HG03442 (cell line): ENCODE measurements around the gene UTP18.
"Not testable (repeated sequence)": the region's sequence is repeated elsewhere in the genome, so short reads cannot be mapped to it uniquely, and the experiment has no call there.

Experiments
- ATAC-seq: cut with Tn5 transposase; IDR thresholded peaks from one replicate; pipeline ENCODE4 v1.9.1; 2021; ENCODE audit warnings: mild to moderate bottlenecking, moderate library complexity; ENCODE audit not compliant: unreplicated experiment

Gene UTP18

DNA sequence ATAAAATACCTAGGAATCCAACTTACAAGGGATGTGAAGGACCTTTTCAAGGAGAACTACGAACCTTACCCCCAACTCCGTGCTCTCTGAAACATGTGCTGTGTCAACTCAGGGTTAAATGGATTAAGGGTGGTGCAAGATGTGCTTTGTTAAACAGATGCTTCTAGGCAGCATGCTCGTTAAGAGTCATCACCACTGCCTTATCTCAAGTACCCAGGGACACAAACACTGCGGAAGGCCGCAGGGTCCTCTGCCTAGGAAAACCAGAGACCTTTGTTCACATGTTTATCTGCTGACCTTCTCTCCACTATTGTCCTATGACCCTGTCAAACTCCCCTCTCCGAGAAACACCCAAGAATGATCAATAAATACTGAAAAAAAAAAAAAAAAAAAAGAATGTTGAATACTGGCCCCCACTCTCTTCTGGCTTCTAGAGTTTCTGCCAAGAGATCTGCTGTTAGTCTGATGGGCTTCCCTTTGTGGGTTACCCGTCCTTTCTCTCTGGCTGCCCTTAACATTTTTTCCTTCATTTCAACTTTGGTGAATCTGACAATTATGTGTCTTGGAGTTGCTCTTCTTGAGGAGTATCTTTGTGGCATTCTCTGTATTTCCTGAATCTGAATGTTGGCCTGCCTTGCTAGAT is 70.6 kb downstream of the UTP18 start:
- not testable (repeated sequence) for ATAC-seq

DNA sequence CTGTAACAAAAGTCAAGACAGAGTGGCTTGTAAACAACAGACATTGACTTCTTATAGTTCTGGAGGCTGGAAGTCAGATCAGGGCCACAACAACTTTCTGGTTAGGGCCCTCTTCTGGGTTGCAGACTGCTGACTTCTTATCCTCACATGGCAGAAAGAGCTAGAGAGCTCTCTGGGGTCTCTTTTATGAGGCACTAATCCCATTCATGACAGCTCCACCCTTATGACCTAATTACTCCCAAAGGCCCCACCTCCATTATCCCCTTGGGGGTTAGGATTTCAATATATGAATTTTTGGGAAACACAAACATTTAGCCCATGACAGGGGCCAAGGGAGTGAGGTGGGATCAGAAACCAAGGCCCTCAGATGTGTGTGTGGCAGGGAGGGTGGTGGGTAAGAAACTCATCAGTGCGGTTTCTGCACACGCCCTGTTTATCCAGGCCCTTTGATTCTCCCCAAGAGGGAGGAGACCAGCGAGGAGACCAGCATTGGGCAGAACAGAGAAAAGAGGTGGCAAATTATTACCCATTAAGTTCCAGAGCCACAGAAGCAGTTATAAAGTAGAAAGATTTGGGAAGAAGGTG is 74.8 kb downstream of the UTP18 start:
- ATAC-seq = no peak

DNA sequence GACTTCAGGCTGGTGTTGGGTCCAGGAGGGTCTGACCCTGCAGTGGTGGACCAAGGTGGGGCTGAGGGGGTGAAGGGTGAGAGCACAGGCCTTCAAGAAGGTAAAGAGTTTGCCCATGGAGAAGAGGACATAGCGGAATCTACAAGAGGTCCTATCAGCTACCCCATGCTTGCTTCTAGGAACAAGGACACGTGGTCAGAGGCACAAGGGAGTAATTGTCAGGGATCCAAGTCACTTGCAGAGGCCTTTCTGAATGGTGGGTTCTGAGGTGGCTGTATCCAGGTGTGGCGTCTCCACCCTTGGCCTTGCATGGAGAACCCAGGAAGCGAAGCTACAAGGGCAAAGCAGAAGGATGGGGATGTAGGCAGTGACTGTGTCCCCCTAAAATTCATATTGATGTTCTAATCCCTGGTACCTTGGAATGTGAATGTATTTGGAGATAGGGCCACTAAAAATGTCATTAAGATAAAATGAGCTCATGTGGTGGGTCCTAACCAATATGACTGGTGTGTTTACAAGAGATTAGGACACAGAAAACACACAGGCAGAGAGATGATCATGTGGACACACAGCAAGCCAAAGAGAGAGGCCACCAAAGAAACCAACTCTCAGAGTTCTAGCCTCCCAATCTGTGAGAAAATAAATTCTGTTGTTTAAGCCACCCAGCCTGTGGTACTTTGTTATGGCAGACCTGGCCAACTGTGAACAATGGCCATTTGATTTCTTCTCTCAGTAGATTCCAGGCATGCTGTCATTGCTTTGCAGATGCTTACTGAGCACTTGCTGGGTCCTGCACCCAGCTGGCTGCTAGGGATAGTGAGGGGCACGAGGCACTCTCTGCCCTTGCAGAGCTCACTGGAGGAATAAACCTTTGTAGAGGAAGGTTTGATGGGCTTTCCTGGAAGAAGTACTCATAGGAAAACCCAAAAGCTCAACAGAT is 75.8 kb downstream of the UTP18 start:
- ATAC-seq = no peak

DNA sequence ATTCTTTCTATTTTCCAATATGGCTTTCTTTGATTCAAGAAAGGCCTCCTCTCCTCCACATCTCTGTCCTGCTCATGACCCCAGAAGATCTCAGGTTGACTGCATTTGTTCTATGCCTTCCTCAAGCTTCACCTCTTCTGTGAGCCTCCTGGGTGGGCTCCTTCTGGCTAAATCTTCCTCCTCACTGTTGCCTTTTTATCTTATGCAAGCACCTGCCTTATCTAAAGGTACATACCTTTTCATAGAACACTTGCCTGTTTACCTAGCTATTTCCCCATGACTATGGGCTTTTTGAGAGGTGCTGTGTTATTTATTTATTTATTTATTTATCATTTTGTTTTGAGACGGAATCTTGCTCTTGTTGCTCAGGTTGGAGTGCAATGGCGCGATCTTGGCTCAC is 81.1 kb downstream of the UTP18 start:
- no peak for ATAC-seq

DNA sequence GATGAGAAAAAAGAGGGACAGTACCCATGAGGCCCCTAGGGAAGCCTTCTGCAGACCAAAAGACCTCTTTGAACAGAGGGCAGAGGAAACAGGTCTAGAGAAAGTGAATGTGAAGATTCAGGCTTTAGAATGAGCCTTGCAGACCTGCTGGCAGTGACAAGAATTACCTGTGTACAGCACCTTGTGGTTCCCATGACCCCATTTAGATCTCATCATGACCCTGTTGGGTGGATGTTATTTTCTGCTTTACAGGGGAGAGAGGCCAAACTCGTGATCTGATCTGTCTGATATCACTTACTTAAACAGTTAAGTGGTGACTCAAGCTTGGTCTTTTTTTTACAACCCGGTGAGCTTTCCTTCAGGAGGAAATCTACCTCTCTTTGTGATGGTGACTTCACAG is 81.9 kb downstream of the UTP18 start:
- ATAC-seq = no peak

DNA sequence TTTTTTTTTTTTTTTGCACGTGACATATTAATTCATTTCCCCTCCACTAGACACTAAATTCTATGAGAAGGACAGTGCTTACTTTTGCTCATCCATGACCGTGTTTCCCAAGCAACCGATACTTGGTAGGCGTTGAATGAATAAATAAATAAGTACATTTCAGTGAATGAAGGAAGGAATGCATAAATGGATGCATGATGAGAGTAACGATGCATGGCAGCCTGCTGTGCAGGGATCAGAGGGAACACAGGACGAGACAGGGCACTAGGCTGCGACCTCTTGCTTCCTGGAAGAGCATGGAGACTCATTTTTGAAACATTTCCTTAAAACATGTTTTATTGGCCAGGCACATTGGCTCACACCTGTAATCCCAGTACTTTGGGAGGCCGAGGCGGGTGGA is 84.2 kb downstream of the UTP18 start:
- no peak for ATAC-seq

DNA sequence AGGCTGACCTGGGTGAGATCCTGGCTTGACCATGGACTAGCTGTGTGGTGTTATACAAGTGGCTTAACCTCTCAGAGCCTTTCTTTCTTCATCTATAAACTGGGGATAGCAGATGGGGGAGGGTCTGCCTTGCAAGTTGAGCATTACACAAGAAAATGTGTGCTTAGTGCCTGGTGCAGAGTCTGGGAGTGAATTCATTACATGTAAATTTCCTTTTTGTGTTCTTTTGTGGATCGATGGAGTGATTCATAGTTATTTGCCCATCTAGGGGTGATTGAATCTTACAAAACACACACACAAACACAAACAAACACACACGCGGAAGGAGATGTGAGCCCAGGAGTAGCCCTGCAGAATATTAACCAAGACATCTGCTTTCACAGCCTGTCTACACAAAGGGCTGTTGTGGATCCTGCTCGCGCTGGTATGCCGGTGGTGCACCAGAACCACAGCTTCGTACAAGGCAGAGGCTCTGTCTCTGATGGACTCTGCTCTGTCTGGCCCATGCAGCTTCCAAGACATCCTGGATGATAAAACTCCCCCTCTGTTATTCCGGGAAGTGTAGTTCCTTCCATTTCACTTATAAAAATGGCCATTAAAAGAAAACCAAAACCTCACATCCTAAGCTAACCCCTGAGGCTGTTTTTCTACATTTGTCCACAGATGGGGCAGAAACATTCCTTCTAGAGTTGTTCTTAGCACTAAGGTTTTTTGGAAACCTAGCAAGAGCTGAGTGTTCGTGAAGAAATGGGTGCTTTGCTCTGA is 86.1 kb downstream of the UTP18 start:
- no peak for ATAC-seq
